Measurements from ENCODE around the gene PDCD4.

DNA sequence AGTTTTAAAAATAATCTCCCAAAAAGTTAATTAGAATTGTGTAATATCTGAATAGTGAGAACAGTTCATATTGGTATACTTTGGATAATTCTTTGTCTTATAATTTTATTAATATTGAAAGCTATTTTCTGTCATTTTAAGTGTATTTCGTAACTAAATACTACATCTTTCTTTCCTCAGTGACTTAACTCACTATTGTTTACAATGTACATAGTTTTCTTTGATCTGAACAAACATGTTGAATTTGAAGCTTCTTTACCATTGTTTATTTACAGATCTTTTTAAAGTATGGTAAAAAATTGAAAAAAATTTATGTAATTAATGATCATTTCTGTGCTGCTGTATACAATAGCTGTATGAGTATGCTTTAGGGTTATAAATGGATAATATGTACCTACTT, 5.1 kb downstream of the PDCD4 start:
- TF ChIP-seq, protein P1, sequence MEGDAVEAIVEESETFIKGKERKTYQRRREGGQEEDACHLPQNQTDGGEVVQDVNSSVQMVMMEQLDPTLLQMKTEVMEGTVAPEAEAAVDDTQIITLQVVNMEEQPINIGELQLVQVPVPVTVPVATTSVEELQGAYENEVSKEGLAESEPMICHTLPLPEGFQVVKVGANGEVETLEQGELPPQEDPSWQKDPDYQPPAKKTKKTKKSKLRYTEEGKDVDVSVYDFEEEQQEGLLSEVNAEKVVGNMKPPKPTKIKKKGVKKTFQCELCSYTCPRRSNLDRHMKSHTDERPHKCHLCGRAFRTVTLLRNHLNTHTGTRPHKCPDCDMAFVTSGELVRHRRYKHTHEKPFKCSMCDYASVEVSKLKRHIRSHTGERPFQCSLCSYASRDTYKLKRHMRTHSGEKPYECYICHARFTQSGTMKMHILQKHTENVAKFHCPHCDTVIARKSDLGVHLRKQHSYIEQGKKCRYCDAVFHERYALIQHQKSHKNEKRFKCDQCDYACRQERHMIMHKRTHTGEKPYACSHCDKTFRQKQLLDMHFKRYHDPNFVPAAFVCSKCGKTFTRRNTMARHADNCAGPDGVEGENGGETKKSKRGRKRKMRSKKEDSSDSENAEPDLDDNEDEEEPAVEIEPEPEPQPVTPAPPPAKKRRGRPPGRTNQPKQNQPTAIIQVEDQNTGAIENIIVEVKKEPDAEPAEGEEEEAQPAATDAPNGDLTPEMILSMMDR (IDR thresholded peaks at IDR 0.05) = no peak
- TF ChIP-seq POLR2A (IDR thresholded peaks at IDR 0.05) (no peak), POLR2AphosphoS5 (IDR thresholded peaks at IDR 0.05) (no peak)

All from upper lobe of left lung (tissue), 4 donors.